B cell (primary cell): ENCODE measurements around the gene MCF2L. TPM values are rescaled to one million over a fixed set of nuclear protein-coding genes. Genes with fewer than 3 reads are reported as not detected.

ENCODE experiments used
- ATAC-seq: fragments of 200-7000 bp; cut with Tn5 transposase; one replicate; pipeline ENCODE4 v1.10.0; 2021; ENCODE audit warnings: low read depth, mild to moderate bottlenecking, moderate number of reproducible peaks, moderate library complexity
- CTCF ChIA-PET: fragments of 350-600 bp; sonication (Branson Sonifier 250); formaldehyde crosslinking; loops from one replicate; lab custom pipeline; 2021; ENCODE audit warnings: antibody characterized with exemption, inconsistent platforms; lab: Charles Lee
- POLR2A ChIA-PET: fragments of 350-600 bp; sonication (Branson Sonifier 250); formaldehyde crosslinking; loops from one replicate; lab custom pipeline; 2021; ENCODE audit warnings: antibody characterized with exemption; lab: Charles Lee
- DNase-seq: peaks from one replicate; pipeline ENCODE4 v3.0.0; 2013
- H2AFZ ChIP-seq: 2 replicates; pipeline ENCODE4 v1.6.1; 2012; ENCODE audit warnings: mild to moderate bottlenecking, low read depth, low read length; ENCODE audit not compliant: insufficient read depth, poor library complexity, severe bottlenecking
- H3K27ac ChIP-seq, 2 donors: 1 replicate in 1 of 2; 2 replicates in 1 of 2; pipeline ENCODE4 v1.5.1; 2012 to 2013; ENCODE audit warnings: low read length in 2 of 2, mild to moderate bottlenecking in 2 of 2, moderate library complexity in 1 of 2
- H3K27me3 ChIP-seq, 4 experiments: fragments of 200-600 bp in 1 of 4; sonication (generic) in 1 of 4; replicated peaks in 1 of 4; 1 replicate in 2 of 4; 2 replicates in 2 of 4; pipeline versions ENCODE4 v1.6.1 to v1.7.0; 2013 to 2016; ENCODE audit warnings: low read length in 3 of 4, mild to moderate bottlenecking in 2 of 4, mixed read lengths in 1 of 4, moderate library complexity in 1 of 4; ENCODE audit not compliant: insufficient read depth in 4 of 4, control insufficient read depth in 3 of 4; ENCODE audit errors: control extremely low read depth in 1 of 4
- H3K36me3 ChIP-seq, 2 experiments: replicated peaks in 1 of 2; 1 replicate in 1 of 2; 2 replicates in 1 of 2; pipeline versions ENCODE4 v1.6.1 to v1.7.1; 2013; ENCODE audit warnings: low read length in 1 of 2; ENCODE audit not compliant: insufficient read depth in 2 of 2, control insufficient read depth in 1 of 2; ENCODE audit errors: control extremely low read depth in 1 of 2, extremely low read depth in 1 of 2
- H3K4me1 ChIP-seq, 2 donors: fragments of 200-600 bp in 1 of 2; sonication (generic) in 1 of 2; 1 replicate in 1 of 2; 2 replicates in 1 of 2; pipeline versions ENCODE4 v1.5.1 to v1.6.1; 2013 to 2017; ENCODE audit warnings: low read length in 2 of 2; ENCODE audit not compliant: control insufficient read depth in 2 of 2, insufficient read depth in 2 of 2
- H3K4me2 ChIP-seq: replicated peaks from 2 replicates; pipeline ENCODE3; 2012; ENCODE audit warnings: mild to moderate bottlenecking, low read depth, low read length; ENCODE audit not compliant: poor library complexity, severe bottlenecking
- H3K4me3 ChIP-seq, 5 experiments: fragments of 200-600 bp in 1 of 5; sonication (generic) in 1 of 5; 1 replicate in 3 of 5; 2 replicates in 2 of 5; pipeline versions ENCODE4 v1.5.1 to v1.7.0; 2011 to 2016; ENCODE audit warnings: low read length in 4 of 5, mild to moderate bottlenecking in 4 of 5, low read depth in 2 of 5, control low read depth in 1 of 5, moderate library complexity in 1 of 5; ENCODE audit not compliant: insufficient read depth in 1 of 5; ENCODE audit errors: control extremely low read depth in 1 of 5, extremely low read depth in 1 of 5
- H3K79me2 ChIP-seq: fragments of 200-600 bp; sonication (generic); one replicate; pipeline ENCODE4 v1.6.0; 2016; ENCODE audit warnings: low read length; ENCODE audit not compliant: control insufficient read depth, insufficient read depth
- H3K9ac ChIP-seq: fragments of 200-600 bp; sonication (generic); 2 replicates; pipeline ENCODE4 v1.6.1; 2017; ENCODE audit warnings: mild to moderate bottlenecking, low read length, moderate library complexity
- H3K9me3 ChIP-seq, 3 donors: one replicate each; pipeline versions ENCODE4 v1.6.1 to v1.7.1; 2013; ENCODE audit warnings: low read length in 2 of 3; ENCODE audit not compliant: control insufficient read depth in 2 of 3, insufficient read depth in 1 of 3; ENCODE audit errors: control extremely low read depth in 1 of 3
- H4K20me1 ChIP-seq: 2 replicates; pipeline ENCODE4 v1.6.0; 2012; ENCODE audit warnings: mild to moderate bottlenecking, low read length; ENCODE audit not compliant: insufficient read depth, control insufficient read depth, poor library complexity, severe bottlenecking
- H3K27ac Mint-ChIP-seq: one replicate; pipeline ENCODE4 v1.8.0; 2021; ENCODE audit warnings: mixed read lengths
- H3K27me3 Mint-ChIP-seq: one replicate; pipeline ENCODE4 v1.8.0; 2021; ENCODE audit warnings: mixed read lengths
- H3K4me1 Mint-ChIP-seq: one replicate; pipeline ENCODE4 v1.8.0; 2021; ENCODE audit warnings: mixed read lengths
- H3K4me3 Mint-ChIP-seq: one replicate; pipeline ENCODE4 v1.8.0; 2021; ENCODE audit warnings: mixed read lengths
- H3K9me3 Mint-ChIP-seq: one replicate; pipeline ENCODE4 v1.8.0; 2022; ENCODE audit warnings: mixed read lengths; ENCODE audit not compliant: insufficient read depth
- CTCF ChIP-seq: fragments of 200-600 bp; IDR thresholded peaks from one replicate; pipeline ENCODE4 v1.8.0; 2022; ENCODE audit warnings: antibody characterized with exemption, mild to moderate bottlenecking
- EZH2 ChIP-seq: IDR thresholded peaks from 2 replicates; pipeline ENCODE4 v1.6.1; 2012; ENCODE audit warnings: borderline replicate concordance, low read depth, mild to moderate bottlenecking, moderate library complexity, low read length; ENCODE audit not compliant: insufficient read depth, poor library complexity, severe bottlenecking
- WGBS: methylation state at CpG from one replicate; pipeline ENCODE4 v1.1.5; 2013; ENCODE audit warnings: missing lambda C conversion rate; ENCODE audit not compliant: insufficient coverage; 5-methylcytosine and 5-hydroxymethylcytosine counted together
- intact Hi-C: fragments of 100-400 bp; cut with micrococcal nuclease; formaldehyde crosslinking; loops from one replicate; pipeline ENCODE4 v1.10.0; 2022
- polyA plus RNA-seq: library from polyadenylated mRNA; depleted of rRNA; stranded (reverse); fragments of >200 nt; gene quantifications from 2 replicates; pipeline ENCODE4 v1.2.3, GENCODE V29; 2012
- total RNA-seq, 2 donors: library from RNA; stranded (reverse); fragments of 120-200 nt in 1 of 2; gene quantifications; 1 replicate in 1 of 2; 2 replicates in 1 of 2; pipeline versions ENCODE4 v1.2.3 to v1.2.4, GENCODE V29; 2013 to 2022

The MCF2L gene
- total and polyA plus RNA-seq, 2 donors (not counting 1 experiment from before 2014, with no cell fraction given), result 3.7 to 8.2 TPM

- Mint-ChIP-seq H3K4me3 (no peak overlapping the region), H3K4me1 (no peaks in the 10 kb centered on the region), H3K27me3 (no peaks in the 10 kb centered on the region), H3K27ac (no peak overlapping the region), H3K9me3 (no peaks in the 10 kb centered on the region)
- 88% methylated on average over 13 of the region's 13 CpGs for WGBS
- DNase-seq (no peak), ATAC-seq (no peak)
- Histone ChIP-seq H3K27ac (no peak overlapping the region), H3K27me3 (no peaks in the 10 kb centered on the region), H2AFZ (no peak overlapping the region), H3K4me2 (no peak overlapping the region), H3K4me3 (no peak overlapping the region), H3K9me3 (no peaks in the 10 kb centered on the region), H3K36me3 (no peaks in the 10 kb centered on the region), H3K9ac (no peak overlapping the region), H4K20me1 (no peaks in the 10 kb centered on the region), H3K79me2 (no peaks in the 10 kb centered on the region), H3K4me1 (no peaks in the 10 kb centered on the region)
- TF ChIP-seq CTCF, result no peak
- TF ChIP-seq EZH2, result no peak
- ChIA-PET POLR2A (no interaction called here), CTCF (interaction anchor here (0.6 kb wide), 1 partner anchor 420 kb away, joined by 4 read pairs; no protein-coding TSS in a partner anchor)
- intact Hi-C loops, result no loop called here
Measured at GRCh38 chr13:113040597-113041292, 71.7 kb downstream of the MCF2L start.

GRCh38 chr13:113041293-113041690, 72.3 kb downstream of the MCF2L start:
- H3K27ac Mint-ChIP-seq, result no peak overlapping the region
- no peak for TF ChIP-seq CTCF
- TF ChIP-seq EZH2, result no peak
- H3K27ac ChIP-seq, result no peak overlapping the region
- no peaks in the 10 kb centered on the region for H3K27me3 Mint-ChIP-seq
- H3K4me1 Mint-ChIP-seq, result no peaks in the 10 kb centered on the region
- H3K9me3 ChIP-seq, result no peaks in the 10 kb centered on the region
- ChIA-PET CTCF (interaction anchor here (0.6 kb wide), 1 partner anchor 420 kb away, joined by 4 read pairs; no protein-coding TSS in a partner anchor), POLR2A (no interaction called here)
- no peak overlapping the region for H3K4me3 Mint-ChIP-seq
- H3K79me2 ChIP-seq, result no peaks in the 10 kb centered on the region
- no peaks in the 10 kb centered on the region for H3K9me3 Mint-ChIP-seq
- H2AFZ ChIP-seq, result no peak overlapping the region
- H3K27me3 ChIP-seq, result no peaks in the 10 kb centered on the region
- H3K4me3 ChIP-seq, result no peak overlapping the region
- DNase-seq (no peak), ATAC-seq (no peak)
- intact Hi-C loops, result no loop called here
- H3K4me2 ChIP-seq, result no peak overlapping the region
- no peaks in the 10 kb centered on the region for H4K20me1 ChIP-seq
- H3K36me3 ChIP-seq, result no peaks in the 10 kb centered on the region
- no peaks in the 10 kb centered on the region for H3K4me1 ChIP-seq
- H3K9ac ChIP-seq, result no peak overlapping the region
- 83% methylated on average over 11 of the region's 11 CpGs for WGBS
